ENCODE data around the gene TM7SF2.

The TM7SF2 gene

GRCh38 chr11:65157336-65157735, 45.7 kb downstream of the TM7SF2 start:
- DNase-seq: no peak

- no peak for DNase-seq
Measured at GRCh38 chr11:65159012-65159411, 47.3 kb downstream of the TM7SF2 start.

- no peak for DNase-seq
Measured at GRCh38 chr11:65160643-65161042, 49.0 kb downstream of the TM7SF2 start.

- no peak for DNase-seq
Measured at GRCh38 chr11:65163684-65164083, 52.0 kb downstream of the TM7SF2 start.

Data from AML-193 (cell line).